A549 (cell line): ENCODE results near the gene CRYBG2.

Source experiments
- CHD2 ChIP-seq: fragments of 150-350 bp; IDR thresholded peaks from 2 replicates; pipeline ENCODE4 v1.6.1; 2014; ENCODE audit warnings: low read length; ENCODE audit not compliant: partially characterized antibody
- EHMT2 ChIP-seq: fragments of 200-600 bp; sonication (generic); IDR thresholded peaks from 2 replicates; pipeline ENCODE4 v1.6.1; 2016; ENCODE audit warnings: antibody characterized with exemption, low read depth, mild to moderate bottlenecking, moderate library complexity
- ESRRA ChIP-seq: fragments of 150-350 bp; IDR thresholded peaks from 2 replicates; pipeline ENCODE4 v1.6.1; 2014; ENCODE audit warnings: mild to moderate bottlenecking, low read length, borderline replicate concordance
- HDAC2 ChIP-seq: fragments of 200-600 bp; sonication (generic); IDR thresholded peaks from 2 replicates; pipeline ENCODE4 v1.6.1; 2016
- HOXA7 ChIP-seq: fragments of 250-450 bp; sonication (Bioruptor Pico); IDR thresholded peaks from 2 replicates; pipeline ENCODE4 v1.5.0; 2020; ENCODE audit warnings: mild to moderate bottlenecking, moderate library complexity
- KDM5A ChIP-seq: fragments of 200-600 bp; sonication (generic); IDR thresholded peaks from 2 replicates; pipeline ENCODE4 v1.6.1; 2016; ENCODE audit warnings: antibody characterized with exemption, mild to moderate bottlenecking
- POLR2A ChIP-seq: IDR thresholded peaks from 2 replicates; pipeline ENCODE4 v1.6.1; 2012; ENCODE audit warnings: mild to moderate bottlenecking, low read length
- TF ChIP-seq, protein P1 (sequence below): fragments of >200 bp; sonication (Bioruptor Twin); formaldehyde crosslinking; IDR thresholded peaks from 3 replicates; pipeline ENCODE4 v1.5.1; 2016
- TF ChIP-seq, protein P2 (sequence below): fragments of 250-450 bp; sonication (Bioruptor Pico); IDR thresholded peaks from 2 replicates; pipeline ENCODE4 v1.5.0; 2021; ENCODE audit warnings: mild to moderate bottlenecking, moderate library complexity, borderline replicate concordance
- TF ChIP-seq, protein P3 (sequence below): fragments of >200 bp; sonication (Bioruptor Twin); formaldehyde crosslinking; IDR thresholded peaks from 3 replicates; pipeline ENCODE4 v1.6.1; 2016
- TF ChIP-seq, protein P4 (sequence below): fragments of 200-600 bp; sonication (generic); IDR thresholded peaks from 2 replicates; pipeline ENCODE4 v1.6.1; 2016; ENCODE audit warnings: antibody characterized with exemption, mild to moderate bottlenecking, moderate library complexity

DNA sequence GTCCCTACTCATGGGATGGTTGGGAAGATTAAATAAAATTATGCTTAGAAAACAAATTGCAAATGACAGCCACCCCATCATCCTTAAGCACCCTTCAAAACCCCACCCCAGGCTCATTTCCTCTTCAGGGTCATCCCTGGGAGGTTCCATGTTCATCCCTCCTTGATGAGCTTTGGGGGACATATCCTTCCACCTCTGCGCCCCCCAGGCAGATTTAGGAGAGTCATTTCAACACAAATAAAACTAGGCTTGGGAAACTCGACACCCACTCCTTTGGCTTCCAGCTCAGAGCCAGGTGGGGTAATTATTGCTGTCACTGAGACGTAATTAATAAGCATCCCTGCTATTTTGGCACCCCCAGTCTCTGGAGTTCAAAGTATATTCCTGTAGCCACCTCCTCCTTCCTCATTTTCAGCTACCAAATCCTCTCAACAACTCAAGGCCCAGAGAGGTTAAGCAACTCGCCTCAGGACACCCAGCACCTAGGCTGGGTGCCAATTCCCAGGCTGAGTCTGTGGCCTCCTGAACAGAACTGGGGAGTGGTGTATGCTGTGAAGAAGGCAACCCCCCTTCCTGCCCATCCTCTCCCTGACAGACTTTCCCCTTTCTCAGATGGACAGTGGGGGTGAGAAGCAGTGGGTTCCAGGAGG lies 595 bp downstream of the CRYBG2 start:
- TF ChIP-seq POLR2A: no peak
- TF ChIP-seq, protein P1, sequence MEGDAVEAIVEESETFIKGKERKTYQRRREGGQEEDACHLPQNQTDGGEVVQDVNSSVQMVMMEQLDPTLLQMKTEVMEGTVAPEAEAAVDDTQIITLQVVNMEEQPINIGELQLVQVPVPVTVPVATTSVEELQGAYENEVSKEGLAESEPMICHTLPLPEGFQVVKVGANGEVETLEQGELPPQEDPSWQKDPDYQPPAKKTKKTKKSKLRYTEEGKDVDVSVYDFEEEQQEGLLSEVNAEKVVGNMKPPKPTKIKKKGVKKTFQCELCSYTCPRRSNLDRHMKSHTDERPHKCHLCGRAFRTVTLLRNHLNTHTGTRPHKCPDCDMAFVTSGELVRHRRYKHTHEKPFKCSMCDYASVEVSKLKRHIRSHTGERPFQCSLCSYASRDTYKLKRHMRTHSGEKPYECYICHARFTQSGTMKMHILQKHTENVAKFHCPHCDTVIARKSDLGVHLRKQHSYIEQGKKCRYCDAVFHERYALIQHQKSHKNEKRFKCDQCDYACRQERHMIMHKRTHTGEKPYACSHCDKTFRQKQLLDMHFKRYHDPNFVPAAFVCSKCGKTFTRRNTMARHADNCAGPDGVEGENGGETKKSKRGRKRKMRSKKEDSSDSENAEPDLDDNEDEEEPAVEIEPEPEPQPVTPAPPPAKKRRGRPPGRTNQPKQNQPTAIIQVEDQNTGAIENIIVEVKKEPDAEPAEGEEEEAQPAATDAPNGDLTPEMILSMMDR: no peak
- TF ChIP-seq HOXA7 (CRISPR knock-in tag): no peak
- TF ChIP-seq CHD2: no peak
- TF ChIP-seq, protein P2, sequence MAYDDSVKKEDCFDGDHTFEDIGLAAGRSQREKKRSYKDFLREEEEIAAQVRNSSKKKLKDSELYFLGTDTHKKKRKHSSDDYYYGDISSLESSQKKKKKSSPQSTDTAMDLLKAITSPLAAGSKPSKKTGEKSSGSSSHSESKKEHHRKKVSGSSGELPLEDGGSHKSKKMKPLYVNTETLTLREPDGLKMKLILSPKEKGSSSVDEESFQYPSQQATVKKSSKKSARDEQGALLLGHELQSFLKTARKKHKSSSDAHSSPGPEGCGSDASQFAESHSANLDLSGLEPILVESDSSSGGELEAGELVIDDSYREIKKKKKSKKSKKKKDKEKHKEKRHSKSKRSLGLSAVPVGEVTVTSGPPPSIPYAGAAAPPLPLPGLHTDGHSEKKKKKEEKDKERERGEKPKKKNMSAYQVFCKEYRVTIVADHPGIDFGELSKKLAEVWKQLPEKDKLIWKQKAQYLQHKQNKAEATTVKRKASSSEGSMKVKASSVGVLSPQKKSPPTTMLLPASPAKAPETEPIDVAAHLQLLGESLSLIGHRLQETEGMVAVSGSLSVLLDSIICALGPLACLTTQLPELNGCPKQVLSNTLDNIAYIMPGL (CRISPR knock-in tag): no peak
- TF ChIP-seq, protein P3, sequence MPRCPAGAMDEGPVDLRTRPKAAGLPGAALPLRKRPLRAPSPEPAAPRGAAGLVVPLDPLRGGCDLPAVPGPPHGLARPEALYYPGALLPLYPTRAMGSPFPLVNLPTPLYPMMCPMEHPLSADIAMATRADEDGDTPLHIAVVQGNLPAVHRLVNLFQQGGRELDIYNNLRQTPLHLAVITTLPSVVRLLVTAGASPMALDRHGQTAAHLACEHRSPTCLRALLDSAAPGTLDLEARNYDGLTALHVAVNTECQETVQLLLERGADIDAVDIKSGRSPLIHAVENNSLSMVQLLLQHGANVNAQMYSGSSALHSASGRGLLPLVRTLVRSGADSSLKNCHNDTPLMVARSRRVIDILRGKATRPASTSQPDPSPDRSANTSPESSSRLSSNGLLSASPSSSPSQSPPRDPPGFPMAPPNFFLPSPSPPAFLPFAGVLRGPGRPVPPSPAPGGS: no peak
- TF ChIP-seq HDAC2: no peak
- TF ChIP-seq, protein P4, sequence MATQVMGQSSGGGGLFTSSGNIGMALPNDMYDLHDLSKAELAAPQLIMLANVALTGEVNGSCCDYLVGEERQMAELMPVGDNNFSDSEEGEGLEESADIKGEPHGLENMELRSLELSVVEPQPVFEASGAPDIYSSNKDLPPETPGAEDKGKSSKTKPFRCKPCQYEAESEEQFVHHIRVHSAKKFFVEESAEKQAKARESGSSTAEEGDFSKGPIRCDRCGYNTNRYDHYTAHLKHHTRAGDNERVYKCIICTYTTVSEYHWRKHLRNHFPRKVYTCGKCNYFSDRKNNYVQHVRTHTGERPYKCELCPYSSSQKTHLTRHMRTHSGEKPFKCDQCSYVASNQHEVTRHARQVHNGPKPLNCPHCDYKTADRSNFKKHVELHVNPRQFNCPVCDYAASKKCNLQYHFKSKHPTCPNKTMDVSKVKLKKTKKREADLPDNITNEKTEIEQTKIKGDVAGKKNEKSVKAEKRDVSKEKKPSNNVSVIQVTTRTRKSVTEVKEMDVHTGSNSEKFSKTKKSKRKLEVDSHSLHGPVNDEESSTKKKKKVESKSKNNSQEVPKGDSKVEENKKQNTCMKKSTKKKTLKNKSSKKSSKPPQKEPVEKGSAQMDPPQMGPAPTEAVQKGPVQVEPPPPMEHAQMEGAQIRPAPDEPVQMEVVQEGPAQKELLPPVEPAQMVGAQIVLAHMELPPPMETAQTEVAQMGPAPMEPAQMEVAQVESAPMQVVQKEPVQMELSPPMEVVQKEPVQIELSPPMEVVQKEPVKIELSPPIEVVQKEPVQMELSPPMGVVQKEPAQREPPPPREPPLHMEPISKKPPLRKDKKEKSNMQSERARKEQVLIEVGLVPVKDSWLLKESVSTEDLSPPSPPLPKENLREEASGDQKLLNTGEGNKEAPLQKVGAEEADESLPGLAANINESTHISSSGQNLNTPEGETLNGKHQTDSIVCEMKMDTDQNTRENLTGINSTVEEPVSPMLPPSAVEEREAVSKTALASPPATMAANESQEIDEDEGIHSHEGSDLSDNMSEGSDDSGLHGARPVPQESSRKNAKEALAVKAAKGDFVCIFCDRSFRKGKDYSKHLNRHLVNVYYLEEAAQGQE: no peak
- TF ChIP-seq ESRRA: no peak
- TF ChIP-seq KDM5A: no peak
- TF ChIP-seq EHMT2: no peak
